Activated naive CD4-positive, alpha-beta T cell treated with anti-CD3 and anti-CD28 coated beads, Interleukin-2, amount 10 ng/mL, durations not matched to agents 7 days and 5 days (primary cell): ENCODE measurements around the gene RPL14.
A peak's percentile ranks its signal among the peaks of the same experiment; 100 is the strongest.

Source experiments
- CTCF ChIA-PET: fragments of 350-600 bp; sonication (Branson Sonifier 250); formaldehyde crosslinking; loops from one replicate; lab custom pipeline; 2021; ENCODE audit warnings: antibody characterized with exemption; lab: Charles Lee
- DNase-seq: peaks from one replicate; pipeline ENCODE4 v3.0.0-alpha.2; 2020
- H3K27ac Mint-ChIP-seq: one replicate; pipeline ENCODE4 v1.8.0; 2021; ENCODE audit warnings: mild to moderate bottlenecking, moderate library complexity, mixed read lengths
- H3K27me3 Mint-ChIP-seq: one replicate; pipeline ENCODE4 v1.8.0; 2021; ENCODE audit warnings: mild to moderate bottlenecking, mixed read lengths
- H3K36me3 Mint-ChIP-seq: one replicate; pipeline ENCODE4 v1.8.0; 2021; ENCODE audit warnings: mixed read lengths
- H3K4me1 Mint-ChIP-seq: one replicate; pipeline ENCODE4 v1.8.0; 2021; ENCODE audit warnings: mixed read lengths
- H3K4me3 Mint-ChIP-seq: one replicate; pipeline ENCODE4 v1.8.0; 2021; ENCODE audit warnings: mild to moderate bottlenecking, moderate library complexity, mixed read lengths
- H3K9me3 Mint-ChIP-seq: one replicate; pipeline ENCODE4 v1.8.0; 2021; ENCODE audit warnings: mixed read lengths

Gene RPL14

DNA sequence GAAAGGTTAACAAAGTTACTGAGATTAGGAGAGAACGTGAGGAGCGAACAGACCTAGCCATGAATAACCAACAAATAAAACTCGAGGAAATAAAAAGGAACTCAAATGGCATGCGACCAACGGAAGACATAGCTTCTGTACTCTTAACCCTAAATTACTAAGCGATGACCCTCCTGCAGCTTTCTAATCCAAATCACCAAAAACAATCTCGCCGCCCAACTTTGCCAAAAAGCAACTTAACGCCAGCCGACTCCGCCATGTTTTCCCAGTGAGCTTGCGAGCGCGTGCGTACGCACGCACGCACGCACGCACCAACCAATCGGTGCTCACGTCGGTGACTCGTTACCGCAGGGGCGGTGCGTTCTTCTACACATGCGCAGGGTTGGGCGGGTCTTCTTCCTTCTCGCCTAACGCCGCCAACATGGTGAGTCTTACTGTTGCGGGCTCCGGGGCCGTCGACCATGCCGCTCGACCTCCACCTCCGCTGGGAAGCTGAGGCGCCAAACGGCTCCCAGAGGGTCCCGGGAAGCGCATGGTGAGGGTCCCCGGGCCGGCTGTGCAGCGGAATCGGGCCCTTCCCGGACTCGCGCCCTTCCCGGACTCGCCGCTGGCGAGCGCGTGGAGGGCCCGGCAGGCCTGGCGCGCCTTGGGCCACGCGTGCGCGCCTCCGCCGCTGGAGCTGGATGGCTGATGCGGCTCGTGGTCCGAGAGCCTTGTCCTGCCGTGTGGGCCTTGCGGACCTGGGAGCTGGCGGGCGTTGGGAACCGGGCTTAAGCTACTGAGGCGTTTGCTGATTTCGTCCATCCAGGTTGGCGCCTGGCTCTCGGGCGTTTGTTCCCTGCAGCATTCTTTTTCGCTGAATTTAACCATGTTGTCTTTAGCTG is at the start of gene RPL14:
TSS of gene RPL14 (plus strand) at position 400 of the 884 bp plus-strand sequence. CDS start at position 533, 133 bp downstream.
- CTCF ChIA-PET, result no interaction called here
- H3K36me3 Mint-ChIP-seq, result peaks cover 33% of the 10 kb centered on the region
- peaks cover 4% of the 10 kb centered on the region for H3K27me3 Mint-ChIP-seq
- peak within 1 kb of the TSS; percentile 94 for H3K27ac Mint-ChIP-seq
- no peaks in the 10 kb centered on the region for H3K9me3 Mint-ChIP-seq
- peak within 1 kb of the TSS; percentile 81 for H3K4me3 Mint-ChIP-seq
- H3K4me1 Mint-ChIP-seq, result peaks cover 74% of the 10 kb centered on the region
- DNase-seq, result peak; percentile 97

DNA sequence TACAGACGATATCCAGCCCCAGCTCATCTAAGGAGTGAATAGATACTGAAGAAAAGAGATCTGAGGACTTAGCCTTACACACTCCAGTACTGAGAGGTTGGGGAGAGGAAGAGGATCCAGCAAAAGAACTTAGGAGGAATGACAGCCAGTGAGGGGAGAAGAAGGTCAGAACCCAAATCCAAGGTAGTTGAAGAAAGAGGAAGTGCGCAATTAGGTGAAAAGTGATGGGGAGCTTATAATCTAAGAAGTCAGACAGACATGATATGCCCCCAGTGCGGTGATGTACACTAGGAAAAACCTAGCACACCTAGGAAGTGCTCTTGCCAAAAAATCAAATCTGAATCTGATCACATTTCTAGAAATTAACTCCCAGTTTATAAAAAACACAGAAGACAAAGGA is 49.5 kb upstream of the RPL14 start:
- H3K27me3 Mint-ChIP-seq, result peaks cover 4% of the 10 kb centered on the region
- H3K36me3 Mint-ChIP-seq, result no peaks in the 10 kb centered on the region
- H3K4me1 Mint-ChIP-seq, result no peaks in the 10 kb centered on the region
- no peak overlapping the region for H3K4me3 Mint-ChIP-seq
- no peaks in the 10 kb centered on the region for H3K9me3 Mint-ChIP-seq
- CTCF ChIA-PET, result no interaction called here
- no peak overlapping the region for H3K27ac Mint-ChIP-seq
- DNase-seq, result no peak

DNA sequence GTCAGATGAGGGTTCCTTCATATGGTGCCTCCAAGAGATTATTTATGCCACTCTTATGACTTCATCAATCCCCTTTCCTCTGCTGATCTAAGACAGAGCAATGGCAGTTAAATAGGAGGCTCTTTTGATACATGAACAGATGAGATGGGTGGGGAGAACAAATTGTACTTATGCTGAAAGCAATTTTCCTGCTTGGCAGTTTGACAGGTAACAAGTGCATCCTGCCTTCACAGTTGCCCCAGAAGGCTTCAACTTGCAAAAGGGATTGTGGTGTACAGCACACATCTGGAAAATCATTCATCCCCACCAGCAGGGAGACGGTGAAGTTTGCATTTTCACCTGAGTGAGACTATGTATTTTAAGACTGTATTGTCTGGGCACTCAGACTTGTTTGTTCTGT is 42.9 kb upstream of the RPL14 start:
- DNase-seq, result no peak
- Mint-ChIP-seq H3K27ac (no peak overlapping the region), H3K27me3 (peaks cover 35% of the 10 kb centered on the region), H3K4me1 (no peaks in the 10 kb centered on the region), H3K4me3 (no peak overlapping the region), H3K9me3 (no peaks in the 10 kb centered on the region), H3K36me3 (no peaks in the 10 kb centered on the region)
- CTCF ChIA-PET, result interaction anchor here (0.7 kb wide), 1 partner anchor 145 kb away, joined by 3 read pairs; no protein-coding TSS in a partner anchor

DNA sequence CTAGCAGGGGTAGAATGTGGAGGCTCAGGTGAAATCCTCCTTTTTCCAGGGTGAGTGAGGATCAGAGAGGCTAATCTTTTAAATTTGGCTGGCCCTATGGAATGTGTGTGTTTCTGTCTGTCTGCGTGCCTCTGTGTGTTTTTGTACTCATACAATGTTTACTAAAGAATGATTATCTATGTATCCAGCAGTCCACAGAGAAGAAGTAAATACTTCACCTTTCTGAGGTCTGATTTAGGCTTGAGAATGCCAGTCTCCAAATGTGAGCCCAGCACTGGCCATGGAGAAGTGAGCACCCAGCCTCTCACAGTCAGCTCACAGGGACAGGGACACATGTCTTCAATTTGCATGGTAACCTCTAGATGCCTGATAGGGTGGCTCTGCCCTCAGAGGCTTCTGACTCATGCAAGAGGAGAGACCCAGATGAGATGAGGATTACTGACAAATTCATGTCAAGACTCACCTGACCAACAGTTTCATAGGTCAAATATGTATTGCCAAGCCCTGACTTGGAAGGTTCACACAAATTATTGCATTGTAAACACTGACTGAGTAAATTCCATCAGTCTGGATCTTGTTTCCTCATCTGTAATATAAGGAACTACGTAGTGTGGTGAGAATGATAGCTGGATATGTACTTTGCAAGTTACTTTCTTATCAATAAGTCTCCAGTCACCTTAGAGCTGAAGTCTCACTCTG is 39.1 kb upstream of the RPL14 start:
- Mint-ChIP-seq H3K27me3 (peaks cover 31% of the 10 kb centered on the region), H3K4me3 (no peak overlapping the region), H3K9me3 (no peaks in the 10 kb centered on the region), H3K27ac (no peak overlapping the region), H3K4me1 (peaks cover 5% of the 10 kb centered on the region), H3K36me3 (no peaks in the 10 kb centered on the region)
- DNase-seq, result no peak
- CTCF ChIA-PET, result no interaction called here

DNA sequence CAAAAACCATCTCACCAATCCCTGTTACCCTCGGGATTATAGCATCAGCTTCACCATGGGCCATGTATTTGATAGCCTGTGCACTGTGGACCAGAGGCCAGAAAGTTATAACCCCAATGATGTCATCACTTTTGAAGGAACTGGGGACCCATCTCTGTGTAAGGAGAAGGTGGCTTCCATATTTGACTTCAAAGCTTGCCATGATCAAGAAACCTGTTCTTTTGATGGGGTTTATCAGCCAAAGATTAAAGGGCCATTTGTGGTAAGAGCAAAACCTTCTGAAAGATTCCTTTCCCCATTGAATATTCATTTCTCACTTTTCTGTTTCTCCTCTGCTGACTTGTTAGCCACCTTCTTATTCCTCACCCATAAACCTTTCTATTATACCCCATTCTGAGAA is 34.3 kb upstream of the RPL14 start:
- H3K4me3 Mint-ChIP-seq, result no peak overlapping the region
- H3K27me3 Mint-ChIP-seq, result peaks cover 7% of the 10 kb centered on the region
- H3K9me3 Mint-ChIP-seq, result no peaks in the 10 kb centered on the region
- peaks cover 8% of the 10 kb centered on the region for H3K4me1 Mint-ChIP-seq
- DNase-seq, result no peak
- no peaks in the 10 kb centered on the region for H3K36me3 Mint-ChIP-seq
- CTCF ChIA-PET, result no interaction called here
- H3K27ac Mint-ChIP-seq, result peak overlapping the region; percentile 49

DNA sequence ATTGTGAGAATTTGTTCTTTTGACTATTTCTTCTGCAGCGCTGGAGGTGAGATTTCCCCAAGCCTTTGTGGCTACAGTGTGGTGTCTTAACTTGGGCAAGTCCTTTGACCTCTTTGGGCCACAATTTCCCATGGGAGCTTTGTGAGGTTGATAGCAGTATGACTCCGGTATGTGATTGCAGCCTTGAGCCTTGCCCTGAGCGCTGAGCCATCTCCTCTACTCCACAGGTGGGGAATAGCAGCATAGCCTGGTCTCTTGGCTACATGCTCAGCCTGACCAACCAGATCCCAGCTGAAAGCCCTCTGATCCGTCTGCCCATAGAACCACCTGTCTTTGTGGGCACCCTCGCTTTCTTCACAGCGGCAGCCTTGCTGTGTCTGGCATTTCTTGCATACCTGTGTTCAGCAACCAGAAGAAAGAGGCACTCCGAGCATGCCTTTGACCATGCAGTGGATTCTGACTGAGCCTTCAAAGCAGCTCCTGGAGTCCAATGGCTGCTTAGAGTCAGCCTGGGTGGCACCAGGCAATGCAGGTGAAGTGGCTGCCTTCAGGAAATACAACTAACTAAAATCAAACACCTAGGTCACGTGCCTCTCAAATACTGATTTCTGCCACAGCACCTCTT is 30.0 kb upstream of the RPL14 start:
- no peaks in the 10 kb centered on the region for H3K9me3 Mint-ChIP-seq
- no peaks in the 10 kb centered on the region for H3K36me3 Mint-ChIP-seq
- CTCF ChIA-PET, result no interaction called here
- H3K4me3 Mint-ChIP-seq, result no peak overlapping the region
- peaks cover 8% of the 10 kb centered on the region for H3K4me1 Mint-ChIP-seq
- H3K27me3 Mint-ChIP-seq, result peaks cover 14% of the 10 kb centered on the region
- H3K27ac Mint-ChIP-seq, result no peak overlapping the region
- DNase-seq, result no peak

DNA sequence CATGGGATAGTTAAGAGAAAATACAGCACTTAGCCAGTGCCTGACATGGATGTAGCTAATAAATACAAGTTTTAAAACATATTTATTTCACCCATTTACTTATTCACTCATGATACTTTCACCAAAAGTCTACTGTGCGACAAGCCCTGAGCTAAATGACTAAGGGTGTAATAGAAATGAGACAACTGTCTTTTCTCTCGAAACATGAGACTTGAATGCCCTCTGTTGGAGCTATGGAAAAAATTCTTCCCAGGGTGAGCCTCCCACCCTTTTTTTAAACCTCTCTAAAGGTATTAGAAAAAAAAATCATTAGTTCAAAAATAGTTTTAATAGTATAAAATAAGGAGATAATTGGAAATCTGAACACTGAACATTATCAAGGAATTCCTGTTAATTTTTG is 24.3 kb upstream of the RPL14 start:
- Mint-ChIP-seq H3K27me3 (peaks cover 6% of the 10 kb centered on the region), H3K9me3 (no peaks in the 10 kb centered on the region), H3K36me3 (no peaks in the 10 kb centered on the region), H3K27ac (no peak overlapping the region), H3K4me3 (no peak overlapping the region), H3K4me1 (no peaks in the 10 kb centered on the region)
- CTCF ChIA-PET, result no interaction called here
- no peak for DNase-seq

DNA sequence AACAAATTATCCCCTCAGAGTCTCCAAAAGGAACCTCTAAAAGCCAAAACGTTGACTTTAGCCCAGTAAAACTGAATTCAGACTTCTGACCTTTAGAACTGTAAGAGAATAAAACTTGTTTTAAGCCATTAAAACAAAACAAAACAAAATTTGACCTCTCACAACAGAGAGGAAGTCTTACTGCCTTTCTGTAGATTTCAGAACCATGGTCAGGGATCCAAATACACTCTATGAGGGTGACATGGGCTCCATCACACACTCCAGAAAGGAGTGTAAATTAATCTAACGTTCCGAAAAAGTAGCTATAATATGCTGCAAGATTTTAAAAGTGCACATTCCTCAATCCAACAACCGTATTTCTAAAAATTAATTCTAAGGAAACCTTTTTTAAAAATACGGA is 19.2 kb upstream of the RPL14 start:
- no peaks in the 10 kb centered on the region for H3K36me3 Mint-ChIP-seq
- no peak for DNase-seq
- CTCF ChIA-PET, result no interaction called here
- no peak overlapping the region for H3K4me3 Mint-ChIP-seq
- no peak overlapping the region for H3K27ac Mint-ChIP-seq
- H3K27me3 Mint-ChIP-seq, result no peaks in the 10 kb centered on the region
- H3K9me3 Mint-ChIP-seq, result no peaks in the 10 kb centered on the region
- H3K4me1 Mint-ChIP-seq, result no peaks in the 10 kb centered on the region

DNA sequence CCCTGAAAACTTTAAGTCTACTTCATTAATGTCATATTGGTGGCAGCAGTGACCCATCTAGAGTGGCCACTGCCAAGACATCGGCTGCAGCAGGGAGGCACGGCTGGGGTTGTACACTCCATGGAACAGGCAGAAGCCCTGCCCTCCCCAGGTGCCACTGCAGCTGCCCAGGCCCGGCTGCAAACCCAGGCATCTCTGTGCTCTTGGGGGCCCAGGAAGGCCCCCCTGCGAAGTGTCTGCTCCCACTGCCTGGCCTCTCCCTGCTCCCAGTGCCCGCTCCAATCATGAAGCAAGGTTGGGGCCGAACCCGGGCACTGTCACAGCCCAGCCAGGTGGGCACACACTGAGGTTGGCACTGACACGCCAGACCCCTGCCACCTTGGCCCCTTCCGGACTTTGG is 12.1 kb upstream of the RPL14 start:
- DNase-seq, result no peak
- H3K27me3 Mint-ChIP-seq, result no peaks in the 10 kb centered on the region
- no peak overlapping the region for H3K27ac Mint-ChIP-seq
- no peak overlapping the region for H3K4me3 Mint-ChIP-seq
- no peaks in the 10 kb centered on the region for H3K36me3 Mint-ChIP-seq
- no peaks in the 10 kb centered on the region for H3K9me3 Mint-ChIP-seq
- CTCF ChIA-PET, result no interaction called here
- no peaks in the 10 kb centered on the region for H3K4me1 Mint-ChIP-seq

DNA sequence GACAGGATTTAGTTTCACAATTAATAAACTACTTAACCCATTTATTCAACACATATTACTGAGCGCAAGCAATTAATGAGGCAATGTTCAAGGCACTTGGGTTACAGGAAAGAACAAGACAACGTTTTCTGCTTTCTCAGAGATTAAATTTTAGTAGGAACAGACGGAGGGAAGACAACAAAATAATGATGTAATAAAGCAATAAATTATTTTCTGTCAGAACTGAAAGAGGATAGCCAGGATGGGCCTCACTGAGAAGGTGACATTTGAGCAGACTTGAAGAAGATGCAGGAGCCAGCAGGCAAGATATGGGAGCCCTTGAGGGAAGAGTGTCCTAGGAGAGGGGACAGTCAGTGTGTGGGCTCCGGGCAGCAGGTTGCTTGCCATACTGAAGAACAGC is 11.3 kb upstream of the RPL14 start:
- no peak overlapping the region for H3K4me3 Mint-ChIP-seq
- no peaks in the 10 kb centered on the region for H3K9me3 Mint-ChIP-seq
- no peaks in the 10 kb centered on the region for H3K27me3 Mint-ChIP-seq
- no peaks in the 10 kb centered on the region for H3K36me3 Mint-ChIP-seq
- no peak for DNase-seq
- no peak overlapping the region for H3K27ac Mint-ChIP-seq
- H3K4me1 Mint-ChIP-seq, result no peaks in the 10 kb centered on the region
- CTCF ChIA-PET, result no interaction called here

DNA sequence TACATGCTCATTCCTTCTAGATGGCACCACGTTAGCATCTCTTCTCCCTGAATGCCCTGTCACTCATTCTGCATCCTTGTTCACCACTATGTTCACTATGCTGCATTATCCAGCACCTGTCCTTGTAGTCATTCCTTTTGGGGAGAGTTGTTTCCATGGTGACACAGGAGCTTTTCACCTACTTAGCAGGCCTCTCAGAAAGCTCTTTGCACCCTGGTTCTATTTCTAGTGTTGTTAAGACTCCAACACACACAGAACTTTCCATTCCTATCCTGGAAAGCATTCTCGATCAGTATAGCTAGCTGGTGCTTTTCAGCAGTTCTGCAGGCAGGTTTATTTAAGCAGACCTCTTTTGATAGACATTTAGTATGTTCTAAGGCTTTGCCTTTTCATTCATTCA is 6.7 kb upstream of the RPL14 start:
- Mint-ChIP-seq H3K4me1 (peaks cover 34% of the 10 kb centered on the region), H3K36me3 (no peaks in the 10 kb centered on the region), H3K27me3 (peaks cover 4% of the 10 kb centered on the region), H3K4me3 (no peak overlapping the region), H3K9me3 (no peaks in the 10 kb centered on the region), H3K27ac (no peak overlapping the region)
- CTCF ChIA-PET, result no interaction called here
- DNase-seq, result no peak

DNA sequence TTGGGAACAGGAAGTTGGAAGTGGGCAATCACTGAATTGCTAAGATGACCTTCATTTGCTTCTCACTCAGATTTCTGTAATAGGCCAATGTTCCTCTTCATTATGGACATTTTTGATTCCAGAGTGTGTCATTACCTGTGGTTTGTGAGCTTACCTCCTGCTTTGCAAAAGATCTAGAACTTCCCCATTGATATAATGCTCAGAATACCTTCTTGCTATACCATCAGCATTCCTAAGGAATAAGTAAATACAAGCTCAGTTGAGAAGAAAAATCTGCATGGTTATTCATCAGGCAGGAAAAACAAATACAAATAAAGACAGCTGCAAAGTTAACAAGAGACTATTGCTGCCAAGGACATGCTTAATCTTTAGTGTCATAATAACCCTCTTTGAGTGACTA is 5.6 kb upstream of the RPL14 start:
- no peak overlapping the region for H3K27ac Mint-ChIP-seq
- DNase-seq, result no peak
- peak overlapping the region; percentile 87 for H3K4me3 Mint-ChIP-seq
- H3K9me3 Mint-ChIP-seq, result no peaks in the 10 kb centered on the region
- no peaks in the 10 kb centered on the region for H3K36me3 Mint-ChIP-seq
- H3K27me3 Mint-ChIP-seq, result peaks cover 4% of the 10 kb centered on the region
- CTCF ChIA-PET, result no interaction called here
- peaks cover 45% of the 10 kb centered on the region for H3K4me1 Mint-ChIP-seq

DNA sequence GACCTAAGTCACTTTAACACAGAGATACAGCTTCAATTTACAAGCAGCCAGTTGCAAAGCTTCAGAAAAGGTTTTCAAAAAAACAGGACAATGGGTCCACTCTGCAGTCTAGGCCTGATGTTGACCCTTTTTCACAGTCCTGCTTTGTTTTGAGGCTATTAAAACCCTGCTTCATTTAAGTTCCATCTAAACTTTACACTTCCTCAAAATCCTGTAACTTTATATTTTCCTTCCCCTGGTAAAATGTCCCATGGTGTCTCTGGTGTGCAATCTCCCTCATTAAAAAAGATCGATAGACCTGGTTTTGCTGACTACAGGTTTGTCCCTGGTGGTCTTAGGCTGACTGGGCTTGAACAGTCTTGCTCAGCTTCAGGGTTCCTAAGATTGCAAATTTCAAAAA is 5.1 kb upstream of the RPL14 start:
- H3K4me3 Mint-ChIP-seq, result peak overlapping the region; percentile 87
- peaks cover 4% of the 10 kb centered on the region for H3K27me3 Mint-ChIP-seq
- peaks cover 49% of the 10 kb centered on the region for H3K4me1 Mint-ChIP-seq
- peak overlapping the region; percentile 98 for H3K27ac Mint-ChIP-seq
- H3K9me3 Mint-ChIP-seq, result no peaks in the 10 kb centered on the region
- H3K36me3 Mint-ChIP-seq, result no peaks in the 10 kb centered on the region
- DNase-seq, result no peak
- CTCF ChIA-PET, result interaction anchor here (0.9 kb wide), 1 partner anchor 125 kb away, joined by 4 read pairs; no protein-coding TSS in a partner anchor

DNA sequence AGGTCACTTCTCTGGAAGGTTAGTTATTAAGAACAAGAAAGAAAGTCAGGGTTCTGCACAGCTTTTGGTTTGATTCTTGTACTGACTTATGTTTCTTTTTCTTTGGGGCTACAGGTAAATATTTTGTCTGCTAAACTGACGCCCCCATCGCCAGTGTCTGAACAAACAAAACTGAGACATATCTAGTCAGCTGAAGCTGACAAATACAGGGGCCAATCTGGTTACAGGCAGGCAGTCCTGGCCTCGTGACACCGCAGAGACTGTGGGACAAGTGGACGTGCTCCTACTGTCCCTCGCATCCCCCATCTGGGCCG is 4.6 kb upstream of the RPL14 start:
- H3K4me1 Mint-ChIP-seq, result peaks cover 50% of the 10 kb centered on the region
- no peaks in the 10 kb centered on the region for H3K9me3 Mint-ChIP-seq
- no peak for DNase-seq
- CTCF ChIA-PET, result interaction anchor here (0.9 kb wide), 1 partner anchor 126 kb away, joined by 4 read pairs; no protein-coding TSS in a partner anchor
- H3K36me3 Mint-ChIP-seq, result no peaks in the 10 kb centered on the region
- H3K4me3 Mint-ChIP-seq, result peak overlapping the region; percentile 87
- H3K27me3 Mint-ChIP-seq, result peaks cover 4% of the 10 kb centered on the region
- H3K27ac Mint-ChIP-seq, result peak overlapping the region; percentile 98
